GM19324 (cell line): ENCODE data around the gene GPR35.

Source experiments
- ATAC-seq: cut with Tn5 transposase; IDR thresholded peaks from one replicate; pipeline ENCODE4 v1.9.1; 2021; ENCODE audit warnings: mild to moderate bottlenecking, moderate library complexity; ENCODE audit not compliant: unreplicated experiment, low FRiP score

GPR35 gene

DNA sequence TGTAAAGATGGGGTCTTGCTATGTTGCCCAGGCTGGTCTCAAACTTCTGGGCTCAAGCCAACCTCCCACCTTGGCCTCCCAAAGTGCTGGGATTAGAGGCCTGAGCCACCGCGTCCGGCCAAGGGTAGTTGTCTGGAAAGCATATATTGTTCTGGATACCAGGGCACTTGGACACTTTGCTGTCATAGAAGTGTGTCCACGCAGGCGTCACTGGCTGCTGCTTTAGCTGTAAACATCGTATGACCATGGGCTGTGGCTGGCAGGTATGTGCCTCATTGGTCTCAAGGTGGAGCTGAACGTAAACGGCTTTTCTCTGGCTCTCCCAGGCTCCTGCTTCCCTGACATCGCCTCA, 3.2 kb upstream of the GPR35 start:
- no peak for ATAC-seq

DNA sequence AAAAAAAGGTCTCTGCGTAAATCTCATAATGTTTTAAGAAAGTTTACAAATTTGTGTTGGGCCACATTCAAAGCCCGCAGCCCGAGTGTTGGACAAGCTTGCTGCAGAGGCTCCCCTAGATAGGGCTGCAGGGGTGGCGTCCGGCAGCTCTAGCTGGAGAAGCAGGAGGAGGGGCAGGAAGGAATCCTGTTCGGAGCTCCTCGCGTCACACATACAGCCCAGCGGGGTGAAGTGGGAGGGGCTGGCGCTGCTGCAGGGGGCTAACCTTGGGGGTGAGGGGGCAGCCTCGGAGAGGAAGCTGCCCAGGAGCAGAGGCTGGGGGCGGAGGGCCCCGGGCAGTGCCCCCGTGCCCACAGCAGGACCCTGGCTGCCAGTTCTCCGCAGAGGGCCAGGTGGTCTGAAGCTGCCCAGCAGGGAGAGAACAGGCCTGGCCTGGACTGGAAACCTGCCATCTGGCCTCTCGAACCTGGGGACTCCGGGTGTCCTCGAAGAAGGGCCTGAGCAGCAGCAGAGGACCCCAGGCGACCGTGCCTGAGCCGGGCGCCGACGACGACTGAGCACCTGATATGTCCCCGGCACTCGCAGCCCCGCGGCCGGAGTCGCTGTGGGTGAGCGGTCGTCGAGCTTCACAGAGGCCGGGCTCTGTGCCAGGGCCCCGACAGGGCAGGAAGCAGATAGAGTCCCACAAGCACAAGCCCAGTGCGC, 2.6 kb upstream of the GPR35 start:
- no peak for ATAC-seq

GRCh38 chr2:240623531-240624010, 1.7 kb upstream of the GPR35 start:
- no peak for ATAC-seq

GRCh38 chr2:240624011-240624949, 1.0 kb upstream of the GPR35 start:
- ATAC-seq = no peak

- no peak for ATAC-seq
Measured at GRCh38 chr2:240626531-240627300, 1.4 kb downstream of the GPR35 start.

DNA sequence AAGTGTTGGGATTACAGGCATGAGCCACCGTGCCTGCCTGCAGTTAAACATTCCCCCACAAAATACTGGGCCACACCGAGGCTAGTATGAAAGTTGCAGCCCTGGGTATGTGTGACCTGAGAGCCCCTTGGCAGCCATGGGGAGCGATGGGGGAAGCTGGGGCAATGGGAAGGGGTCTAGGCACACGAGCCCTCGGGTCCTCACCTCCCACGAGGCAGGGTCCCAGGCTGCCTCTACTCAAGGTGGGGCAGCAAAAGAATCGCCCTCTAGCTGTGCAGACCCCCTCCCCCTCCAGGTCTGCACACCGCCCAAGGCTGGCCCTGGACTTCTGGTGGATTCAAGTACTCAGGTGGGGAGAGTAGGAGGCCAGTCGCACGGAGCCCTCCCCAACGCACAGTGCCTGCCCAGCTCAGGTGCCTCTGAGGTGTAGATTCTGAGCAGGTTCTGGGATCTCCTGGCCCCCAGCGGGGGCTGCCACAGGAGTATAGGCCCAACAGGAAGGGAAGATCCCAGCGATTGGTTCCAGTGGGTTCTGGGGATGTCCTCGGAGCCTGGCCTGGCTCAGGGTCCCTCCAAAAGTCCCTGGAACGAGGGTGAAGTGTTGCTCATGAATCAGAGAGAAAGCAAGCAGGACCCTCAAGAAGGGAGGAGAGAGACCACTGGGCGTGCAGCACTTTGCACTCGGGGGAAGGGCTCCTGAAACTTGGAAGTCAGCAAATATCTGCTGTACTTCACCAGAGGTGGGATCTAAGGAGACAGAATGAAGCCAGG, 2.6 kb downstream of the GPR35 start:
- no peak for ATAC-seq

GRCh38 chr2:240628507-240628807, 3.2 kb downstream of the GPR35 start:
- no peak for ATAC-seq

DNA sequence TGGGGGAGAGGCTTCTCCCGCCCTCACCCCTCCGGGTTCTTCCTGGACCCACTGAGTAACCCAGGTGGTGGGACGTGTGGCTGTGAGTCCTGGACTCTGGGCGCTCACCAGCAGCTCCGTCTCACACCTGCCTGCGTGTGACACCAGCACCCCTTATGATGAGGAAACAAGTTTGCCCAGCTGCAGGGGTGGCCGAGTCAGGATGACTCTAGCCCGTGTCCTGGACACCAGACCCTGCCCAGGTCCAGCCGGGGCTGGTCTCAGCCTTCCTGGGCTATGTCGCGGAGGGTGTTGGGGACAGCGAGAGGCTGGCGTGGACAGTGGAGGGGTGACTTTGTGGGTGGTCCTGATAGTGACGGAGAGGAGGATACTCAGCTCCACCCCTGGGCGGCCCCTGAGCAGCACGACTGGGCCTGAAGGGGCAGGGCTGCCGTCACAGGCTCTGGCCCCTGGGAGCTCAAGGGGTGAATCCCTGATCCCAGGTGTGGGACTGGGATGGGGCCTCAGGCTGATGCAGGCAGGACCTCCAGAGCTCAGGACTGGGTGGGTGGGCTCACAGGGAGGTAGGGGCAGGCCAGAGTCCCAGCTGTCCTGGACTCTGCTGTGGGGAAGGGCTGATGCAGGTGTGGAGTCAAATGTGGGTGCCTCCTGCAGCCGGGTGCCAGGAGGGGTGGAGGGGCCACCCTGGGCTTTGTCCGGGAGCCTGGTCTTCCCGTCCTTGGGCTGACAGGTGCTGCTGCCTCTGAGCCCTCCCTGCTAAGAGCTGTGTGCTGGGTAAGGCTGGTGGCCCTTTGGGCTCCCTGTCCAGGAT, 3.7 kb downstream of the GPR35 start:
- no peak for ATAC-seq

GRCh38 chr2:240629619-240629967, 4.3 kb downstream of the GPR35 start:
- no peak for ATAC-seq

- no peak for ATAC-seq
Measured at GRCh38 chr2:240629968-240630770, 4.9 kb downstream of the GPR35 start.

DNA sequence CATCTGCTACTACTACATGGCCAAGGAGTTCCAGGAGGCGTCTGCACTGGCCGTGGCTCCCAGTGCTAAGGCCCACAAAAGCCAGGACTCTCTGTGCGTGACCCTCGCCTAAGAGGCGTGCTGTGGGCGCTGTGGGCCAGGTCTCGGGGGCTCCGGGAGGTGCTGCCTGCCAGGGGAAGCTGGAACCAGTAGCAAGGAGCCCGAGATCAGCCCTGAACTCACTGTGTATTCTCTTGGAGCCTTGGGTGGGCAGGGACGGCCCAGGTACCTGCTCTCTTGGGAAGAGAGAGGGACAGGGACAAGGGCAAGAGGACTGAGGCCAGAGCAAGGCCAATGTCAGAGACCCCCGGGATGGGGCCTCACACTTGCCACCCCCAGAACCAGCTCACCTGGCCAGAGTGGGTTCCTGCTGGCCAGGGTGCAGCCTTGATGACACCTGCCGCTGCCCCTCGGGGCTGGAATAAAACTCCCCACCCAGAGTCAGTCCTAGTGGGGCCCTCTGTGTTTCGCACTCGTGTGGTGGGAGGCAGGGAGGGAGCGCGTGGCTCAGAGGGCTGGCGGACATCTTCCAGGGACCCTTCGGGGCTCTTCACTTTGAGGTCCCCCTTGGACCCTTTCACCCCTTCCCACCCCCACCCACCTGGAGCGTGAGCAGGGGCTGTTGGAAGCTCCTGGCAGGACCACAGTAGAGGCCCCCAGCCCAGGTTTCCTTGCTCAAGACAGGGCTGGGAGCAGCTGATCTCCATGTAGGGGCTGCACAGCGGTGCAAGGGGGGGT, 5.7 kb downstream of the GPR35 start:
- no peak for ATAC-seq

- no peak for ATAC-seq
Measured at GRCh38 chr2:240631548-240632305, 6.4 kb downstream of the GPR35 start.

GRCh38 chr2:240632306-240632721, 7.0 kb downstream of the GPR35 start:
- no peak for ATAC-seq

DNA sequence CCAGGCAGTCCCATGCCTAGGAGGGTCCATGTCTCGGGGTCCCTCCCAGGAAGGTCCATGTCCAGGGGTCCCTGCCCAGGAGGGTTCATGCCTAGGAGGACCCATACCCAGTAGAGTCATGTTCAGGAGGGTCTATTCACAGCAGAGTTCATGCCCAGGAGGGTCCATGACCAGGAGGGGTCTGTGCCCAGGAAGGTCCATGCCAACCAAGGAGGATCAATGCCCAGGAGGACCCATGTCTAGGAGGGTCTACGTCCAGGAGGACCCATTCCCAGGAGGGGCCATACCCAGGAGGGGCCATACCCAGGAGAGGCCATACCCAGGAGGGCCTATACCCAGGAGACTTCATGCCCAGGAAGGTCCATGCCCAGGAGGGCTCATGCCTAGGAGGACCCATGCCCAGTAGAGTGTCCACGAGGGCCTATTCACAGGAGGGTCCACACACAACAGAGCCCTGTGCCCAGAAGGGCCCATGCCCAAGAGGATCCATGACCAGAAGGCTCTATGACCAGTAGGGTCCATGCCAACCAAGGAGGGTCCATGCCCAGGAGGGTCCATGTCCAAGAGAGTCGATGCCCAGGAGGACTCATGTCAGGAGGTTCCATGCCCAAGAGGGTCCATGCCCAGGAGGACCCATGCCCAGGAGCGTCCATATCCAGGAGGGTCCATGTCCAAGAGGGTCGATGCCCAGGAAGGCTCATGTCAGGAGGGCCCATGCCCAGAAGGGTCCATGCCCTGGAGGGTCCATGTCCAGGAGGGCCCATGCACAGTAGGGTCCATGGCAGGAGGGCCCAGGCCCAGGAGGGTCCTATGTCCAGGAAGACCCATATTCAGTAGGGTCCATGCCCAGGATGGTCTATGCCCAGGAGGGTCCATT, 10.1 kb downstream of the GPR35 start:
- ATAC-seq = no peak

DNA sequence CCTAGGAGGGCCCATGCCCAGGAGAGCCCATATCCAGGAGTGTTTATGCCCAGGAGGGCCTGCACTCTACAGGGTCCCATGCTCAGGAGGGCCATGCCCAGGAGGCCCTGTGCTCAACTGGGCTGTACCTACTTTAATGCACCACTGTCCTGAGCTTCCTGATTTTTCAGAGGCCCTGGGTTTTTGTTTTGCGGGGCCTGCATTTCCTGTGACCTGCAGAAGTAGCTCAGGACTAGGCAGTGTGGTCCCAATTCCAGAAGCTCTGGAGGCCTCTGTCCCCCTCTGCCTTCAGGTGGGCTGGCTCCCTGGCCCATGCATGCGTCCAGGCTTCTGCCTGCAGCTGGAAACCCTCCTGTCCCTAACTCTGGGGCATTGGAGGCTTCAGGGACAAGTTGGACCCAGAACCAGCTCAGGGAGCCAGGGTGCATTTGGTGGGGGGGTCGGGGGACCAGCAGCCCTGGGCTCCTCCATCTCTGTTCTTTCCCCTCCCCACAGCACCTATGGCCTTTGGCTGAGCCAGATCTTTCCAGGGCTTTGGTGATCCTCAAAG, 10.8 kb downstream of the GPR35 start:
- no peak for ATAC-seq

DNA sequence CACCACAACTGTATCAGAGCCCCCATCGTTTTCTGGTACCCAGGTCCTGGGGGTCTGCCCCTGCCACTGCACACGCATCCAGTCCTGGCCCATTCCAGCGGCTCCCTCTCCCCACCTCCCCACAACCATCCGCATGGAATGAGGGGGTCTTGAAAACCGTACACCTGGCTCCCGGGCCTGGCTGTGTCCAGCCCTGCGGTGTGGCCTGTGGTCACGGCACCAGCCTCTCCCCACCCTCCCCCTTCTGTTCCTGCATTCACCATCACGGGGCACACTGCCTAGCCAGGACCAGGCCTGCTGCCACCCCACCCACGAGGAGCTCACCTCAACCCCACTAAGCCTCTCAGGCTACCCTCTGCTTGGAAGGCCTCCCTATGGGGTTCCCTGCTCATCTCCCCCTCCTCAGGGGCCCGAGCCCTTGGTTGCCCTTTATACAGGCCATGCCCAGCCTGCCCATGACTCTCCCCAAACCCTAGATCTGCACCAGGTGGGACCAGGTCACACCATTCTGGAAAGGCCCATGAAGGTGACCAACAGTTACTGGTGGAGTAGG, 11.4 kb downstream of the GPR35 start:
- no peak for ATAC-seq
